BLaER1 (cell line): ENCODE data around the gene IGDCC3.

Experiments used
- H3K27ac ChIP-seq: shearing (Covaris generic); formaldehyde crosslinking; 2 replicates; pipeline ENCODE4 v1.8.1; 2022
- H3K27me3 ChIP-seq: shearing (Covaris generic); formaldehyde crosslinking; 2 replicates; pipeline ENCODE4 v1.8.1; 2022
- H3K36me3 ChIP-seq: shearing (Covaris generic); formaldehyde crosslinking; 2 replicates; pipeline ENCODE4 v1.8.1; 2022
- H3K4me1 ChIP-seq: shearing (Covaris generic); formaldehyde crosslinking; 2 replicates; pipeline ENCODE4 v1.8.1; 2022
- H3K4me2 ChIP-seq: shearing (Covaris generic); formaldehyde crosslinking; 2 replicates; pipeline ENCODE4 v1.8.1; 2022
- H3K4me3 ChIP-seq: shearing (Covaris generic); formaldehyde crosslinking; 2 replicates; pipeline ENCODE4 v1.8.1; 2022
- H3K9ac ChIP-seq: shearing (Covaris generic); formaldehyde crosslinking; 2 replicates; pipeline ENCODE4 v1.8.1; 2022
- H3K9me3 ChIP-seq: shearing (Covaris generic); formaldehyde crosslinking; 2 replicates; pipeline ENCODE4 v1.8.1; 2022
- H4K20me1 ChIP-seq: shearing (Covaris generic); formaldehyde crosslinking; 2 replicates; pipeline ENCODE4 v1.8.1; 2022
- Cebpa-rat ChIP-seq: shearing (Covaris generic); IDR thresholded peaks from 2 replicates; pipeline ENCODE4 v1.8.1; 2022

IGDCC3 gene

DNA sequence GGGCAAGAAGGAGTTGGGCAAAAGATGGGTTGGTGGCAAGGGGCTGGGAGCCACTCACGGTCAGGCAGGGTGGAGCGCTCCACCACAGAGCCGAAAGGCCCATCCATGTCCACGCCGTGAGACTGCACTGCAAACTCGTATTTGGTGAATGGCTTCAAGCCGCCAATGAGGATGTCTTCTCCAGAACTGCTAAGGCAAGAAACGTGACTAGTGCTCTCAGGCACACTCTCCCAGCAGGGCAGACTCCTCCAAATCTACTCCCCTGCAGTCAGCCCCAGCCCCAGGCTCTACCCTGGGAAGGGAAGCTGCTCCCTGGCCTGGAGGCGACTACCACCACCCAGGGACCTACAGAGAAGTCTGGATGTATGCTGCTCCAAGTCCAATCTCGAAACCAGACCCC lies 11.4 kb upstream of the IGDCC3 start:
- H3K4me1 ChIP-seq: peaks cover 12% of the 10 kb centered on the region
- no peak overlapping the region for H3K4me2 ChIP-seq
- H4K20me1 ChIP-seq: no peaks in the 10 kb centered on the region
- no peaks in the 10 kb centered on the region for H3K9me3 ChIP-seq
- TF ChIP-seq Cebpa-rat: no peak
- H3K4me3 ChIP-seq: no peak overlapping the region
- H3K27me3 ChIP-seq: 0 out of 2 replicates have a peak, but pooled peaks cover 5% of the 10 kb centered on the region
- H3K36me3 ChIP-seq: no peaks in the 10 kb centered on the region
- no peak overlapping the region for H3K9ac ChIP-seq
- no peak overlapping the region for H3K27ac ChIP-seq

DNA sequence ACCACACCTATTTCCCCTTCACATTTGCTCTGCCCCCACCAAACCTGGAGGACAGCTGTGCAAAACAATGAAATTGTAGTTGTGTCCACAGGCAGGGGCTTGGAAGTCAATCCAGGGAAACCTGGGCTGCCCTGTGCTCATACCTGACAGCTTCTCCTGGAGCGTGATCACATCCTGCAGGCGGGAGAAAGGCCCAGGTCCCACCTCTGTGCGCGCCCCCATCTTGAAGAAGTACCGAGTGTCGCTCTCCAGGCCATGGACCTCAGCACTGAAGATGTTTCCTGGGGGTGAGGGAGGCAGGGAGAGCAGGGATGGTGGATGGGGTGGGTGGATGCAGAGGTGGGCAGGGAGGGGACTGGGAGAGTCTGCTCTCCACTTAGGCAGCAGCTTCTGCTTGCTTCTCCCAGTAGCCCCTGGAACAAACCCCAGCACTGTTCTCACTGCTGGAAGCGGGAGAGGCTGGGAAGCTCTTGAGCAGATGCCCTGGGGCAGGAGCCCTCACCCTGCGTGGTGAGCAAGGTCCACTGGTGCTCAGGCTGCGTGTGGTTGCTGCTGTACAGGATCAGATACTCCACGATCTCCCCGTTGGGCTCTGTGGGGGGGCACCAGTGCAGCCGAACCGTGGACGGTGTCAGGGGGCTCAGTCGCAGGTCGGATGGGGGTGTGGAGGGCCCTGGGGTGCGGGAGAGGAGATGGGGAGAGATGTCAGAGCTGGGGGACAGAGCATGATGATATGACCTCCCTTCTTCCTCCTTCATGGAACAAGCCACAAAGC lies 10.7 kb upstream of the IGDCC3 start:
- TF ChIP-seq Cebpa-rat: no peak
- no peak overlapping the region for H3K4me3 ChIP-seq
- peaks cover 12% of the 10 kb centered on the region for H3K4me1 ChIP-seq
- H3K36me3 ChIP-seq: no peaks in the 10 kb centered on the region
- H3K27me3 ChIP-seq: 0 out of 2 replicates have a peak, but pooled peaks cover 5% of the 10 kb centered on the region
- H3K9me3 ChIP-seq: no peaks in the 10 kb centered on the region
- H3K4me2 ChIP-seq: no peak overlapping the region
- H4K20me1 ChIP-seq: no peaks in the 10 kb centered on the region
- H3K27ac ChIP-seq: no peak overlapping the region
- H3K9ac ChIP-seq: no peak overlapping the region

DNA sequence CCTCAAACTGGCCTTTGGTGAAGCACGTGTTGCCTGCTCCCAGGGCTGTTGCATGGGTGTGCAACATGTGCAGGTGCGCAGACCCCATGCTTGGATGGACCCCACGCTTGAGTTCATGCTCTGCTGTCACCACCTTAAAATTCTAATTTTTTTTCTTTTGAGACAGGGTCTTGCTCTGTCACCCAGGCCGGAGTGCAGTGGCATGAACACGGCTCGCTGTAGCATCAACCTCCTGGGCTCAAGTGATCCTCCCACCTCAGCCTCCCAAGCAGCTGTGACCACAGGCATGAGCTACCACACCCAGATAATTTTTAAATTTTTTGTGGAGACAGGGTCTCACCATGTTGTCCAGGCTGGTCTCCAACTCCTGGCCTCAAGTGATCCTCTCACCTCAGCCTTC lies 9.1 kb upstream of the IGDCC3 start:
- Histone ChIP-seq H3K27ac (no peak overlapping the region), H3K4me2 (no peak overlapping the region), H3K27me3 (0 out of 2 replicates have a peak, but pooled peaks cover 8% of the 10 kb centered on the region), H3K9me3 (no peaks in the 10 kb centered on the region), H3K4me3 (no peak overlapping the region), H3K36me3 (no peaks in the 10 kb centered on the region), H3K9ac (no peak overlapping the region), H4K20me1 (no peaks in the 10 kb centered on the region), H3K4me1 (peaks cover 12% of the 10 kb centered on the region)
- TF ChIP-seq Cebpa-rat: no peak

DNA sequence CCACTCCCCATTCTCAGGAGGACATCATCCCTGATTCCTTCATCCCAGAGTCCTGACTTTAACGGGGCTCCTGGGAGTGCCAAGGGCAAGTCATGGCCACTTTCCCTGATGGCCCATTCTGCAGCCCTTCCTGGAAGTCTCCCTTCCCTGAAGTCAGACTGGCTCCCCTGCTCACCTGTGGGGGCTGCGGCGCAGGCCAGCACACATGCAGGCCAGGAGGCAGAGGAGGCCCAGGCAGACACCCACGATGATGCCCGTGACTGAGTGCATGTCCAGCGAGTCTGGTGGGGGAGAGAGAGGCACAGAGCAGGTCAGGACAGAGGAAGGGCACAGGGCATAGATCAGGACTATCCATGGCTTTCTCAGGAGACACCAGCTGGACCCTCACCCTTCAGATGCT lies 8.6 kb upstream of the IGDCC3 start:
- Histone ChIP-seq H3K27ac (no peak overlapping the region), H3K9me3 (no peaks in the 10 kb centered on the region), H4K20me1 (no peaks in the 10 kb centered on the region), H3K36me3 (no peaks in the 10 kb centered on the region), H3K9ac (no peak overlapping the region), H3K4me1 (peaks cover 12% of the 10 kb centered on the region), H3K4me3 (no peak overlapping the region), H3K4me2 (no peak overlapping the region), H3K27me3 (0 out of 2 replicates have a peak, but pooled peaks cover 8% of the 10 kb centered on the region)
- TF ChIP-seq Cebpa-rat: no peak

DNA sequence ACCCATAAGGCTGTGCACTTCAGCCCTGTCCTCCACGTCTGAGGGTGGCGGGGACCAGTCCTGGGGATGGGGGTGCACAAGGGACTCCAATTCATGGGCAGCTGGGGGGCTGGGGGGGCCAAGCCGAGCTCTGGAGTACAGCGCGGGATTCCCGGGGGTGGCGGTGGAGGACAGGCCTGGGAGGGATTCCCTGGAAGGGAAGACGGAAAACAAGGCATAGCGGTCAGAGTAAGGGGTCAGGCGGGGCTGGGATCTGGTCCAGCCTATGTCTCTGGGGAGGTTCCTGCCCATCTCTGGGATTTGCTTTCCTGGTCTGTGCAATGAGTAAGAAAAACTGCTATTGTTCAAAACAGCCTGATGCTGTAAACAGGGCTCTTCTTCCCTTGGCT lies 8.1 kb upstream of the IGDCC3 start:
- H3K9me3 ChIP-seq: no peaks in the 10 kb centered on the region
- no peak overlapping the region for H3K4me3 ChIP-seq
- H3K27me3 ChIP-seq: peaks cover 11% of the 10 kb centered on the region; the same call in 1 of the 2 replicates
- H3K36me3 ChIP-seq: no peaks in the 10 kb centered on the region
- no peak overlapping the region for H3K9ac ChIP-seq
- H3K4me2 ChIP-seq: peak overlapping the region; percentile 97; the same call in 1 of the 2 replicates
- H3K27ac ChIP-seq: no peak overlapping the region
- peaks cover 12% of the 10 kb centered on the region for H3K4me1 ChIP-seq
- no peak for TF ChIP-seq Cebpa-rat
- no peaks in the 10 kb centered on the region for H4K20me1 ChIP-seq

DNA sequence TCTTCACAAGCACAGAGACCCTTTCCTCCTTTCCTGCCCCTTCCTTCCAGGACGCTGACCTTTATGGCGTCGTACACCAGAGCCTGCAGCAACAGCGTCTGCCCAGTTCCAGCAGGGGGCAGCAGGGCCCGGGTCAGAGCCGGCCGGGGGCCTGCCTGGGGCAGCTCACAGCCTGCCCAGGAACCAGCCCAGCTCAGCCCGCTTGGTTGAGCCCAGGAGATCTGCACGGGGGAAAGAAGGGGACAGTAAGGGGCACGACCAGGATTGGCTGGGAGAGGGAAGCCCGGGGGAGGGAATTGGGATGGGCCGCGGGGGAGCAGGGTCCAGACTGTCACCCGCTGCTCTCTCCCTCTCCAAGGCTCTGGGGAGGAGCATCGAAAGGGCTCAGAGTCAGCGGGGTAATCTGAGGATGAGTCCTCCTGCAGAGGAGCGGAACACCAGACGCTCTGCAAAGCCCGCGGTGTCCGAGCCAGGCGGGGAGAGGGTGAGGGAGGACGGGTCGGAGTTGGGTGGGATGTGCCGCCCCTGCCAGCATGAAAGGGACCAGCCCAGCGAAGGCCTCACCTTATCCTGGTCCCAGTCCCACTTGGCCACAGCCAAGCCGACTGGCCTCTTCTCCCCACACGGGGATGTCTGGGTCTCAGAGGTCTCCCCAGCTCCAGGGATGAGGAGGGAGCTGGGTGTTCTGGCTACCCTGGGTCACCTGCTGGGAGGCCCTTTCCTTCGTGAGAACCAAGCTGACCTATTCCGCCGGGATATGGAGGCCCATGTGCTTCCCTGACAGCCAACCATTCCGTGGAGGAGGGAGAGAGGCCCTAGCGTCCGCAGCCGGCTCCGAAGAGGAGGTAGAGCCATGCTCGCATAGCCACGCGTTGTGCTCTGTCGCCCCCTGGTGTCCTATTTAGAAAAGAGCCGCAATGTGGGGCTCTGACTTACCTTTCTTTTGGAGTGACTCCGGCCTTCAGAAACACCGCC lies 7.4 kb upstream of the IGDCC3 start:
- Histone ChIP-seq H3K4me1 (peaks cover 12% of the 10 kb centered on the region), H3K9me3 (no peaks in the 10 kb centered on the region), H3K27me3 (peaks cover 18% of the 10 kb centered on the region), H3K4me3 (peak overlapping the region; percentile 63), H3K27ac (no peak overlapping the region), H3K4me2 (peak overlapping the region; percentile 97), H4K20me1 (0 out of 2 replicates have a peak, but pooled peaks cover 4% of the 10 kb centered on the region), H3K9ac (peak overlapping the region; percentile 52), H3K36me3 (no peaks in the 10 kb centered on the region)
- no peak for TF ChIP-seq Cebpa-rat

DNA sequence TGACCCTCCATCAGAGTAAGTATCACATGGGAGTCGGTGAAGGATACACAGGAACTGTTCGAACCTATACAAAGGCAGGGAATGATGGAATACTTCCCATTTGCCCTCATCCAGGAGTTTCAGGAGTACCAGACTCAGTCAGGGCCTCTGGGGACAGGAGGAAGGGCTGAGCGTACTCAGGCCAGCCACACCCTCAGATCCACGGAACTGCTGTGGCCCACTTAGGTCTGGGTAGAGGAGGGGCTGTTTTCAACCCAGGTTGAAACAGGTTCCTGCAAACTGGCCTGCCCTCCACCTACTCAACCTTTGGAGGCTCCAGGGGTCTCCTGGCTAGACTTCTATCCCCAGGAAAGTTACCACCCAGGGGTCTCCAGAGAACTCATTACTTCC lies 6.7 kb upstream of the IGDCC3 start:
- H3K27me3 ChIP-seq: peaks cover 25% of the 10 kb centered on the region
- no peaks in the 10 kb centered on the region for H3K9me3 ChIP-seq
- peak overlapping the region; percentile 97 for H3K4me2 ChIP-seq
- no peak for TF ChIP-seq Cebpa-rat
- peaks cover 11% of the 10 kb centered on the region; the same call in 1 of the 2 replicates for H4K20me1 ChIP-seq
- H3K27ac ChIP-seq: no peak overlapping the region
- H3K36me3 ChIP-seq: no peaks in the 10 kb centered on the region
- peaks cover 12% of the 10 kb centered on the region for H3K4me1 ChIP-seq
- H3K4me3 ChIP-seq: peak overlapping the region; percentile 63
- H3K9ac ChIP-seq: no peak overlapping the region

DNA sequence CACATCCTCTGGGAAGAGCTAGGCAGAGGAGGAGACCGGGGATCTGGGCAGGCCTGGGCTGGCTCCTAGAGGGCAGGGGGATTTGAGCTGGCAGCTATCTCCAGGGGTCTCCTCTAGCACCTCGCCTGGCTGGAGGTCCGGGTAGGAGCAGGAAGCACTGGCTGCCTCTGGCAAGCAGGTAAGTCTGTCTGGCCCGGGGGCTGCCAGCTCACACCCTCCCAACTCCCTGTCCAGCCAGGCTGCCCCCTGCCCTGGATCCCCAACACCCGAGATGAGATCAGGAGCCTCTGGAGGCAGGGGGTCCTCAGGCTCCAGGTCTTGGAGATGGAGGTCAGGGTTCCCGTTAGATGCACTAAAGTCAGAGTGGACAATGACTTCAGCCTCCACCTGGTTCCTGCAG lies 6.2 kb upstream of the IGDCC3 start:
- H3K36me3 ChIP-seq: no peaks in the 10 kb centered on the region
- no peak overlapping the region for H3K4me2 ChIP-seq
- no peaks in the 10 kb centered on the region for H3K9me3 ChIP-seq
- no peak overlapping the region for H3K9ac ChIP-seq
- H3K4me1 ChIP-seq: peaks cover 12% of the 10 kb centered on the region
- TF ChIP-seq Cebpa-rat: no peak
- peaks cover 30% of the 10 kb centered on the region for H3K27me3 ChIP-seq
- no peak overlapping the region for H3K4me3 ChIP-seq
- H4K20me1 ChIP-seq: peaks cover 16% of the 10 kb centered on the region; the same call in 1 of the 2 replicates
- H3K27ac ChIP-seq: no peak overlapping the region

DNA sequence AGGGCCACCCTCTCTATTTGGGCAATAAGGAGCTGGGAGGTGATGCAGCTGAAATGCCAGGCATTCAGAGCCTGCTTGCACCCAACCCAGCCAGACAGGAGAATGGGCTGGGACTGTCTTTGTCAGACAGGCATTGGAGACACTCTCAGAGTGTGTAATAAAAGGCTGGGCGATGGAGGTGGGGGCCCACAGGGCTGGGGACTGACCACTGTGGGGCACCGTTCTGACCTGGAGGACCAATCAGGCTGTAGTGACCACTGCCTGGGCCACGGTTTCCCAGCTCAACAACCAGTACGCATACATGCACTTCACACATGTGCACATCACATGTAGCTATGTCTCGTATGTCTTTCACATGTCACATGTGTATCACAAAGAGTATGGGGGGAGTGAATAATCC lies 5.7 kb upstream of the IGDCC3 start:
- H3K27ac ChIP-seq: no peak overlapping the region

DNA sequence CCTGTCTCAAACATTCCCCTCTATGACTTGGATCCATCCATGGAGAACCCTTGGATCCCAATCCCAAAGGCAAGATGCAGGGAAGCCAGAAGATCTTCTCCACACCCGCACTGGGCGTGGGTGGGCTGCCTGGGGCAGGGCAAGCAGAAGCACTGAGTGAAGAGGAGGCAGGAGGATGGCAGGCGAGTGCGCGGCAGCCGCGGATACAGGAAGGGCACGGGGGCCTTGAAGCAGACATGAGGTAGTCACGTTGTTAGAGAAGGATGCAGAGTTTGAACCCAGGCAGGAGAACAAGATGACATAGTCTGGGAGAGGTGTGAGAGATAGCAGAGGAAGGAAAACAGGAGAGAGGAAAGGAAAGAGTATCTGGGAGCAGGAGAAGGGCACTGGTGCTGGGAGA lies 5.1 kb upstream of the IGDCC3 start:
- Histone ChIP-seq H3K9me3 (no peaks in the 10 kb centered on the region), H3K27ac (no peak overlapping the region), H3K4me1 (peaks cover 17% of the 10 kb centered on the region), H3K4me2 (no peak overlapping the region), H3K9ac (no peak overlapping the region), H3K4me3 (no peak overlapping the region), H3K36me3 (no peaks in the 10 kb centered on the region), H4K20me1 (peaks cover 23% of the 10 kb centered on the region; the same call in 1 of the 2 replicates), H3K27me3 (peaks cover 41% of the 10 kb centered on the region)
- no peak for TF ChIP-seq Cebpa-rat

More for the DNA sequence above, 5.7 kb upstream of the IGDCC3 start:
- Histone ChIP-seq H3K4me2 (no peak overlapping the region), H3K9me3 (no peaks in the 10 kb centered on the region), H3K9ac (no peak overlapping the region), H3K36me3 (no peaks in the 10 kb centered on the region), H3K4me1 (peaks cover 13% of the 10 kb centered on the region), H4K20me1 (peaks cover 19% of the 10 kb centered on the region; the same call in 1 of the 2 replicates), H3K27me3 (peaks cover 36% of the 10 kb centered on the region), H3K4me3 (no peak overlapping the region)
- no peak for TF ChIP-seq Cebpa-rat
